B cell (primary cell): Measurements from ENCODE around the gene HTR4. TPM values are rescaled to one million over a fixed set of nuclear protein-coding genes. Genes with fewer than 3 reads are reported as not detected.

ENCODE experiments used
- ATAC-seq: fragments of 200-7000 bp; cut with Tn5 transposase; one replicate; pipeline ENCODE4 v1.10.0; 2021; ENCODE audit warnings: low read depth, mild to moderate bottlenecking, moderate number of reproducible peaks, moderate library complexity
- CTCF ChIA-PET: fragments of 350-600 bp; sonication (Branson Sonifier 250); formaldehyde crosslinking; loops from one replicate; lab custom pipeline; 2021; ENCODE audit warnings: antibody characterized with exemption, inconsistent platforms; lab: Charles Lee
- POLR2A ChIA-PET: fragments of 350-600 bp; sonication (Branson Sonifier 250); formaldehyde crosslinking; loops from one replicate; lab custom pipeline; 2021; ENCODE audit warnings: antibody characterized with exemption; lab: Charles Lee
- DNase-seq: peaks from one replicate; pipeline ENCODE4 v3.0.0; 2013
- H2AFZ ChIP-seq: 2 replicates; pipeline ENCODE4 v1.6.1; 2012; ENCODE audit warnings: mild to moderate bottlenecking, low read depth, low read length; ENCODE audit not compliant: insufficient read depth, poor library complexity, severe bottlenecking
- H3K27ac ChIP-seq, 2 donors: 1 replicate in 1 of 2; 2 replicates in 1 of 2; pipeline ENCODE4 v1.5.1; 2012 to 2013; ENCODE audit warnings: low read length in 2 of 2, mild to moderate bottlenecking in 2 of 2, moderate library complexity in 1 of 2
- H3K27me3 ChIP-seq, 4 experiments: fragments of 200-600 bp in 1 of 4; sonication (generic) in 1 of 4; replicated peaks in 1 of 4; 1 replicate in 2 of 4; 2 replicates in 2 of 4; pipeline versions ENCODE4 v1.6.1 to v1.7.0; 2013 to 2016; ENCODE audit warnings: low read length in 3 of 4, mild to moderate bottlenecking in 2 of 4, mixed read lengths in 1 of 4, moderate library complexity in 1 of 4; ENCODE audit not compliant: insufficient read depth in 4 of 4, control insufficient read depth in 3 of 4; ENCODE audit errors: control extremely low read depth in 1 of 4
- H3K36me3 ChIP-seq, 2 experiments: replicated peaks in 1 of 2; 1 replicate in 1 of 2; 2 replicates in 1 of 2; pipeline versions ENCODE4 v1.6.1 to v1.7.1; 2013; ENCODE audit warnings: low read length in 1 of 2; ENCODE audit not compliant: insufficient read depth in 2 of 2, control insufficient read depth in 1 of 2; ENCODE audit errors: control extremely low read depth in 1 of 2, extremely low read depth in 1 of 2
- H3K4me1 ChIP-seq, 2 donors: fragments of 200-600 bp in 1 of 2; sonication (generic) in 1 of 2; 1 replicate in 1 of 2; 2 replicates in 1 of 2; pipeline versions ENCODE4 v1.5.1 to v1.6.1; 2013 to 2017; ENCODE audit warnings: low read length in 2 of 2; ENCODE audit not compliant: control insufficient read depth in 2 of 2, insufficient read depth in 2 of 2
- H3K4me2 ChIP-seq: replicated peaks from 2 replicates; pipeline ENCODE3; 2012; ENCODE audit warnings: mild to moderate bottlenecking, low read depth, low read length; ENCODE audit not compliant: poor library complexity, severe bottlenecking
- H3K4me3 ChIP-seq, 5 experiments: fragments of 200-600 bp in 1 of 5; sonication (generic) in 1 of 5; 1 replicate in 3 of 5; 2 replicates in 2 of 5; pipeline versions ENCODE4 v1.5.1 to v1.7.0; 2011 to 2016; ENCODE audit warnings: low read length in 4 of 5, mild to moderate bottlenecking in 4 of 5, low read depth in 2 of 5, control low read depth in 1 of 5, moderate library complexity in 1 of 5; ENCODE audit not compliant: insufficient read depth in 1 of 5; ENCODE audit errors: control extremely low read depth in 1 of 5, extremely low read depth in 1 of 5
- H3K79me2 ChIP-seq: fragments of 200-600 bp; sonication (generic); one replicate; pipeline ENCODE4 v1.6.0; 2016; ENCODE audit warnings: low read length; ENCODE audit not compliant: control insufficient read depth, insufficient read depth
- H3K9ac ChIP-seq: fragments of 200-600 bp; sonication (generic); 2 replicates; pipeline ENCODE4 v1.6.1; 2017; ENCODE audit warnings: mild to moderate bottlenecking, low read length, moderate library complexity
- H3K9me3 ChIP-seq, 3 donors: one replicate each; pipeline versions ENCODE4 v1.6.1 to v1.7.1; 2013; ENCODE audit warnings: low read length in 2 of 3; ENCODE audit not compliant: control insufficient read depth in 2 of 3, insufficient read depth in 1 of 3; ENCODE audit errors: control extremely low read depth in 1 of 3
- H4K20me1 ChIP-seq: 2 replicates; pipeline ENCODE4 v1.6.0; 2012; ENCODE audit warnings: mild to moderate bottlenecking, low read length; ENCODE audit not compliant: insufficient read depth, control insufficient read depth, poor library complexity, severe bottlenecking
- H3K27ac Mint-ChIP-seq: one replicate; pipeline ENCODE4 v1.8.0; 2021; ENCODE audit warnings: mixed read lengths
- H3K27me3 Mint-ChIP-seq: one replicate; pipeline ENCODE4 v1.8.0; 2021; ENCODE audit warnings: mixed read lengths
- H3K4me1 Mint-ChIP-seq: one replicate; pipeline ENCODE4 v1.8.0; 2021; ENCODE audit warnings: mixed read lengths
- H3K4me3 Mint-ChIP-seq: one replicate; pipeline ENCODE4 v1.8.0; 2021; ENCODE audit warnings: mixed read lengths
- H3K9me3 Mint-ChIP-seq: one replicate; pipeline ENCODE4 v1.8.0; 2022; ENCODE audit warnings: mixed read lengths; ENCODE audit not compliant: insufficient read depth
- CTCF ChIP-seq: fragments of 200-600 bp; IDR thresholded peaks from one replicate; pipeline ENCODE4 v1.8.0; 2022; ENCODE audit warnings: antibody characterized with exemption, mild to moderate bottlenecking
- EZH2 ChIP-seq: IDR thresholded peaks from 2 replicates; pipeline ENCODE4 v1.6.1; 2012; ENCODE audit warnings: borderline replicate concordance, low read depth, mild to moderate bottlenecking, moderate library complexity, low read length; ENCODE audit not compliant: insufficient read depth, poor library complexity, severe bottlenecking
- WGBS: methylation state at CpG from one replicate; pipeline ENCODE4 v1.1.5; 2013; ENCODE audit warnings: missing lambda C conversion rate; ENCODE audit not compliant: insufficient coverage; 5-methylcytosine and 5-hydroxymethylcytosine counted together
- intact Hi-C: fragments of 100-400 bp; cut with micrococcal nuclease; formaldehyde crosslinking; loops from one replicate; pipeline ENCODE4 v1.10.0; 2022
- polyA plus RNA-seq: library from polyadenylated mRNA; depleted of rRNA; stranded (reverse); fragments of >200 nt; gene quantifications from 2 replicates; pipeline ENCODE4 v1.2.3, GENCODE V29; 2012
- total RNA-seq, 2 donors: library from RNA; stranded (reverse); fragments of 120-200 nt in 1 of 2; gene quantifications; 1 replicate in 1 of 2; 2 replicates in 1 of 2; pipeline versions ENCODE4 v1.2.3 to v1.2.4, GENCODE V29; 2013 to 2022

The HTR4 gene
- total and polyA plus RNA-seq, 2 donors (not counting 1 experiment from before 2014, with no cell fraction given): not detected

GRCh38 chr5:148499452-148499851 is 154.9 kb downstream of the HTR4 start:
- no peak overlapping the region for H3K4me2 ChIP-seq
- peaks cover 0 to 3% (median 0%) of the 10 kb centered on the region in 3 donors for H3K9me3 ChIP-seq
- no peak overlapping the region for H2AFZ ChIP-seq
- no peak overlapping the region for H3K9ac ChIP-seq
- H3K4me3 ChIP-seq: no peak overlapping the region
- CTCF ChIA-PET: no interaction called here
- H3K27me3 Mint-ChIP-seq: peaks cover 20% of the 10 kb centered on the region
- no CpG with 5 or more reads among the region's 1 CpG for WGBS
- H3K27ac Mint-ChIP-seq: no peak overlapping the region
- intact Hi-C loops: no loop called here
- H3K4me1 ChIP-seq: no peaks in the 10 kb centered on the region
- POLR2A ChIA-PET: no interaction called here
- H3K27ac ChIP-seq: no peak overlapping the region
- no peaks in the 10 kb centered on the region for H3K4me1 Mint-ChIP-seq
- DNase-seq (no peak), ATAC-seq (no peak)
- H3K9me3 Mint-ChIP-seq: no peaks in the 10 kb centered on the region
- no peak overlapping the region for H3K4me3 Mint-ChIP-seq
- peaks cover 0 to 3% (median 1%) of the 10 kb centered on the region in 4 experiments for H3K27me3 ChIP-seq
- H4K20me1 ChIP-seq: no peaks in the 10 kb centered on the region
- TF ChIP-seq EZH2 (no peak), CTCF (no peak)
- no peaks in the 10 kb centered on the region for H3K79me2 ChIP-seq
- H3K36me3 ChIP-seq: no peaks in the 10 kb centered on the region

- H2AFZ ChIP-seq: no peak overlapping the region
- no peak overlapping the region for H3K4me3 ChIP-seq
- H3K27me3 Mint-ChIP-seq: peaks cover 22% of the 10 kb centered on the region
- no peak overlapping the region for H3K27ac ChIP-seq
- no peak overlapping the region for H3K27ac Mint-ChIP-seq
- POLR2A ChIA-PET: no interaction called here
- no peaks in the 10 kb centered on the region for H3K36me3 ChIP-seq
- no peaks in the 10 kb centered on the region for H3K9me3 Mint-ChIP-seq
- no peak overlapping the region for H3K4me2 ChIP-seq
- TF ChIP-seq EZH2 (no peak), CTCF (no peak)
- whole genome bisulfite sequencing: 100% methylated on average over 1 of the region's 1 CpG
- no peaks in the 10 kb centered on the region for H3K4me1 Mint-ChIP-seq
- H3K27me3 ChIP-seq: peaks cover 0 to 3% (median 1%) of the 10 kb centered on the region in 4 experiments
- H3K79me2 ChIP-seq: no peaks in the 10 kb centered on the region
- CTCF ChIA-PET: interaction anchor here (1.4 kb wide), 1 partner anchor 14 kb away, joined by 3 read pairs; no protein-coding TSS in a partner anchor
- ATAC-seq (no peak), DNase-seq (no peak)
- intact Hi-C loops: no loop called here
- no peaks in the 10 kb centered on the region for H3K4me1 ChIP-seq
- no peak overlapping the region for H3K9ac ChIP-seq
- no peaks in the 10 kb centered on the region for H4K20me1 ChIP-seq
- no peak overlapping the region for H3K4me3 Mint-ChIP-seq
- peaks cover 0 to 3% (median 0%) of the 10 kb centered on the region in 3 donors for H3K9me3 ChIP-seq
Measured at GRCh38 chr5:148497757-148498156, 156.6 kb downstream of the HTR4 start.
